Left cardiac atrium (tissue), 4 donors: ENCODE results near the gene ZNF609. TPM values are rescaled to one million over a fixed set of nuclear protein-coding genes. Genes with fewer than 3 reads are reported as not detected.

ENCODE experiments used
- ATAC-seq, 2 donors: fragments of 200-7000 bp; cut with Tn5 transposase; one replicate each; pipeline ENCODE4 v1.9.1; 2020; ENCODE audit warnings: mild to moderate bottlenecking in 2 of 2, moderate library complexity in 2 of 2
- DNase-seq: peaks from one replicate; pipeline ENCODE4 v3.0.0-alpha.2; 2020
- intact Hi-C, 2 donors: fragments of 100-400 bp; cut with DNase I; formaldehyde crosslinking; loops; one replicate each; pipeline versions ENCODE4 v1.14.1 to v1.15.1; 2022 to 2023
- total RNA-seq, 2 donors: library from RNA; stranded (reverse); fragmentation: NEBNext Ultra II Directional; extraction: Animal tissue kit (Norgen Biotek cat#: 25700); gene quantifications; one replicate each; pipeline ENCODE4 v1.2.1, GENCODE V29; 2021
- donor health status: DM: no; HTN: yes; CAD: no.
- donor health status: DM: no; HTN: yes; CAD: no; lungs with severe emphysema.
- donor health status: DM: yes; HTN: yes; CAD: no.
- donor health status: Dilated cardiomyopathy.

Gene ZNF609
- total RNA-seq, 2 donors from 2014 or later, result 17.5 to 18.1 TPM

DNA sequence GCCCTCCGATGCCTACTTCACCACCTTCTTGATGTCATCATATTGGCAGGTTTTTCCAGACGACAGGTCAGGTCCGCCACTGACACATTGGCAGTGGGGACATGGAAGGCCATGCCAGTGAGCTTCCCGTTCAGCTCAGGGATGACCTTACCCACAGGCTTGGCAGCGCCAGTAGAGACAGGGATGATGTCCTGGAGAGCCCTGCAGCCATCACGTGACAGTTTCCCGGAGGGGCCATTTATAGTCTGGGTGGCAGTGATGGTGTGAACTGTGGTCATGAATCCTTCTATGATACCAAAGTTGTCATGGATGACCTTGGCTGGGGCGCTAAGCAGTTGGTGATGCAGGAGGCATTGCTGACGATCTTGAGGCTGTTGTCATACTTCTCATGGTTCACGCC lies 68.5 kb downstream of the ZNF609 start:
- intact Hi-C loops, result no loop called here
- no peak for ATAC-seq
- DNase-seq, result no peak

GRCh38 chr15:64530472-64530871 lies 70.1 kb downstream of the ZNF609 start:
- no peak for ATAC-seq
- intact Hi-C loops, result no loop called here
- DNase-seq, result no peak

- DNase-seq (no peak), ATAC-seq (no peak)
- intact Hi-C loops, result no loop called here
Observed at GRCh38 chr15:64530918-64531317, 70.5 kb downstream of the ZNF609 start.

DNA sequence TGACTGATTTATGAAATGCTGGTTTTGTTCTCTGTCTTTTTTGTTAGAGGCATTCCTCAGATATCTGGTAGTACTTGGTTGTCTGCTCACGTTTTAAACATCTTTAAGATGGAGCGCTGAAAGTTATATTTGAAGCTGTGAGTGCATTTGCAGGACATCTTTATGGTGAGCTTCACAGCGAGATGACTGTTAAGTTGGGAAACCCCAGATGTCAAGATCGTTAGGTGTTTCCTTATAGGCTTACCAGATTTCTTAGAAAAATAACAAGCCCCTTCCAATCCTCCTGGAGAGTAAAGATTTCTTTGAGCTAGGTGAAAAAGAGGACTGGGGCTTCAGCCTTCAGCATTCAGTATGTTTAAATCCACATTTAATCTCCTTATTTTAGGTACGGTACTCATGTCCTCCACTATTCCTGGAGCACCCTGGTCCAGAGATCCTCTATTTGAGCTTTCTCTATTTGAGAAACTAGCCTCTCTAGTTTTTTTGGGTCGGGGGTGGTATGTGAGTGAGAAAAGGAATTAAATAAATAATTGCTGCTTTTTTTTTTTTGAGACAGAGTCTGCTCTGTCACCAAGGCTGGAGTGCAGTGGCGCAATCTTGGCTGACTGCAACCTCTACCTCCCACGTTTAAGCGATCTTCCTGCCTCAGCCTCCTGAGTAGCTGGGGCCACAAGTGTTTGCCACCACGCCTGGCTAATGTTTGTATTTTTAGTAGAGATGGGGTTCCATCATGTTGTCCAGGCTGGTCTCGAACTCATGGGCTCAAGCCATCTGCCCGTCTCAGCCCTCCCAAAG lies 72.3 kb downstream of the ZNF609 start:
- intact Hi-C loops, result no loop called here
- no peak for ATAC-seq
- no peak for DNase-seq

DNA sequence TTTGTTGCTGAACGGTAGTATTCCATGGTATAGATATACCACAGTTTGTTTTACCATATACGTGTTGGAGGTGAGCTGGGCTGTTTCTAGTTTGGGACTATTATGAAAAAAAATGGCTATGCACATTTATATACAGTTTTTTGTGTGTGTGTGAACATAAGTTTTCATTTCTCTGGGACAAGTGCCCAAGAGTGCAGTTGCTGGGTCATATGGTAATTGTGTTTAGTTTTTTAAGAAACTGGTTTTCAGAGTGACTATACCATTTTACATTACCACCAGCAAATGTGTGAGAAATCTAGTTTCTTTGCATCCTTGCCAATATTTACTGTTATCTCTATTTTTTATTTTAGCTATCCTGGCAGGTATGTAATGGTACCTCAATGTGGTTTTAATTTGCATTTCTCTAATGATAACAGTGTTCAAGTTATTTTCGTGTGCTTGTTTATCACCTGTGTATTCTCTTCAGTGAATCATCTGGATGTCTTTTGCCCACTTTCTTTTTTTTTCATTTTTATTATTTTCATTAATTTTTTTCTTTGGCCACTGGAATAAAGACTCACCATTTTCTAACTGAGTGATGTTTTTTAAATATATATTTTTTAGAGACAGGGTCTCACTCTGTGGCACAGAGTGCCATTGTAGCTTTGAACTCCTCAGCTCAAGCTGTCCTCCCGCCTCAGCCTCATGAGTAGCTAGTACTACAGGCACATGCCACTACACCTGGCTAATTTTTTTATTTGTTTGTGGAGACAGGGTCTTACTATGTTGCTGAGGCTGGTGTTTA lies 75.3 kb downstream of the ZNF609 start:
- DNase-seq (no peak), ATAC-seq (no peak)
- intact Hi-C loops, result no loop called here

GRCh38 chr15:64536244-64536836 lies 76.0 kb downstream of the ZNF609 start:
- ATAC-seq (peak in 1 of 2 donors; percentile 67), DNase-seq (no peak)
- intact Hi-C loops, result no loop called here

GRCh38 chr15:64542091-64542490 lies 81.7 kb downstream of the ZNF609 start:
- intact Hi-C loops, result no loop called here
- DNase-seq (no peak), ATAC-seq (no peak)

GRCh38 chr15:64544450-64544849 lies 84.1 kb downstream of the ZNF609 start:
- intact Hi-C loops, result no loop called here
- DNase-seq (no peak), ATAC-seq (peak in 1 of 2 donors; percentile 66)

GRCh38 chr15:64547275-64547674 lies 86.9 kb downstream of the ZNF609 start:
- no peak for DNase-seq
- intact Hi-C loops, result no loop called here
- ATAC-seq, result no peak

- DNase-seq (no peak), ATAC-seq (no peak)
- intact Hi-C loops, result no loop called here
Observed at GRCh38 chr15:64548235-64548634, 87.9 kb downstream of the ZNF609 start.

DNA sequence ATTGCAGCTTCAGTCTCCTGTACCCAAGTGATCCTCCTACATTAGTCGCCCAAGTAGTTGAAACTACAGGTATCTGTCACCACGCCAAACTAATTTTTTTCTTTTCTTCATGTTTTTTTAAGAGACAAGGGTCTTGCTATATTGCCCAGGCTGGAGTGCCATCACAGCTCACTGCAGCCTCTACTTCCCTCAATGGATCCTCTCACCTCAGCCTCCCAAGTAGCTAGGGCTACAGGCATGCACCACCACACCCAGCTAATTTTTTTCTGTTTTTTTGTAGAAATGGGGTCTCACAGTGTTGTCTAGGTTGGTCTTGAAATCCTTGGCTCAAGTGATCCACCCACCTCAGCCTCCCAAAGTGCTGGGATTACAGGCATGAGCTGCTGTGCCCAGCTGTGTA lies 89.5 kb downstream of the ZNF609 start:
- DNase-seq (no peak), ATAC-seq (no peak)
- intact Hi-C loops, result no loop called here

DNA sequence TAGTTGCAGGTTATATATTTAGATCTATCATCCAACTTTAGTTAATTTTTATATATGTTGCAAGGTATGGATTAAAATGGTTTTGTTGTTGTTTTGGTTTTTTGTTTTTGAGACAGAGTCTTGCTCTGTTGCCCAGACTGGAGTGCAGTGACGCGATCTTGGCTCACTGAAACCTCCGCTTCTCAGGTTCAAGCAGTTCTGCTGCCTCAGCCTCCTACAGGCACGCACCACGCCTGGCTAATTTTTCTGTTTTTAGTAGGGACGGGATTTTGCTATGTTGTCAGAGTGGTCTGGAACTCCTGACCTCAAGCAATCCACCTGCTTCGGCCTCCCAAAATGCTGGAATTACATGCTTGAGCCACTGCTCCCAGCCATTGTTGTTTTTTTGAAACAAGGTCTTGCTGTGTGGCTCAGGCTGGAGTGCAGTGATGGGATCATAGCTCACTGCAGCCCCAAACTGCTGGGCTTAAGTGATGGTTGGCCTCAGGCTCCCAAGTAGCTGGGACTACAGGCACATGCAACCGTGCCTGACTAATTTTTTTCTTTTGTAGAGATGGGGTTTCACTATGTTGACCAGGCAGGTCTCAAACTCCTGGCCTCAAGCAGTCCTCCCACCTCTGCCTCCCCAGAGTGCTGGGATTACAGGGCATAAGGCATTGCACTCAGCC lies 92.0 kb downstream of the ZNF609 start:
- intact Hi-C loops, result no loop called here
- ATAC-seq, result peak in 1 of 2 donors; percentile 23
- no peak for DNase-seq

DNA sequence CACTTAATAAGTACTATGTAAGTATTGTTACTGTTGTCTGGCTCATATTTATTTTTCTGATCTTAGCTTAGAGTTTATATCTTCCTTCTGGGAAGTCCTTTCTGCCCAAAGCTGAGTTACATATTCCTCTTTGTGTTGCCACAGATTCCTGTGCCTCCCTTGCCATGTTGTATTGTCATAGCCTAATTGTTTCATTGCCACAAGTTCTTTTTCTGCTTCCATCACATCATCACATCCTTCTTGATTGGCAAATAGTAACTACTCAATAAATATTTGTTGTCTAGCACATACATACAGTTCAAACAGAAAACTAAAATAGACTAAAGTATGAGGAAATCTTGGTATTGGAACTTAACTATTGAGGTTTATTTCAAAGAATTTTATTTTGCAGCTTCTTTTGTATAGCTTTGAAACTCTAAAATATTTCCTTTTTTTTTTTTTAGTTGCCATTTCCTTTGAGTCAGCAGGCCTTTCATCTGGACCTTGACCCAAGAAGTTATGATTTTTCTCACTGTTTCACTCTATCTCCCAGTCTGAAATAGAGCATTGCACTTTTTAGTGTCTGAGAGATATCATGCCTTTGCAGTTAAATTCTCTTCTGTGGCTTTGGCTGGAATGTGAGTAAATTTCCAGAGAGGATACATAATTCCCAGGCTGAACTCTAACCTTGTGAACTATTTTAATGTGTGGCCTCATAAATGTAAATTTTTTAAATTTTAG lies 98.2 kb downstream of the ZNF609 start:
- DNase-seq (no peak), ATAC-seq (no peak)
- intact Hi-C loops, result no loop called here

GRCh38 chr15:64559243-64559642 lies 98.9 kb downstream of the ZNF609 start:
- intact Hi-C loops, result no loop called here
- DNase-seq (no peak), ATAC-seq (no peak)

DNA sequence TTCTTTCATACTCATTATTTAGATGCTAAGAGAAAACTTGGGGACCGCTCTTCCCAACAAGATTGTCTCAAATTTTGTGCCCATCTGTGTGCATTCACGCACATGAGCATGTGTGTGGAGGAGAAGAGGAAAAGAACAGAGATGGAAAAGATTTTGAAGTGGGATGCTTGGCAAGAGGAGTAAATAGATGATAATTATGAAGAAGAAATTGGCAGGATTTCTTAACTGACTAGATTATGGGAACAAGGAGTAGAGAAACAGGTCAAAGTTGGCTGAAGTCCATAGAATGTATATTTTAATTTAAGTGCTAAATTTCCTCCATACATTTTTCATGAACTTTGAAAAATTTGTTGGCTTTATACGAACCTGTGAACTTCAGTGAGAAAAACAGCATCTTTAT lies 100.1 kb downstream of the ZNF609 start:
- no peak for DNase-seq
- intact Hi-C loops, result no loop called here
- ATAC-seq, result no peak

- no peak for ATAC-seq
- intact Hi-C loops, result no loop called here
- no peak for DNase-seq
Observed at GRCh38 chr15:64560998-64561397, 100.6 kb downstream of the ZNF609 start.

DNA sequence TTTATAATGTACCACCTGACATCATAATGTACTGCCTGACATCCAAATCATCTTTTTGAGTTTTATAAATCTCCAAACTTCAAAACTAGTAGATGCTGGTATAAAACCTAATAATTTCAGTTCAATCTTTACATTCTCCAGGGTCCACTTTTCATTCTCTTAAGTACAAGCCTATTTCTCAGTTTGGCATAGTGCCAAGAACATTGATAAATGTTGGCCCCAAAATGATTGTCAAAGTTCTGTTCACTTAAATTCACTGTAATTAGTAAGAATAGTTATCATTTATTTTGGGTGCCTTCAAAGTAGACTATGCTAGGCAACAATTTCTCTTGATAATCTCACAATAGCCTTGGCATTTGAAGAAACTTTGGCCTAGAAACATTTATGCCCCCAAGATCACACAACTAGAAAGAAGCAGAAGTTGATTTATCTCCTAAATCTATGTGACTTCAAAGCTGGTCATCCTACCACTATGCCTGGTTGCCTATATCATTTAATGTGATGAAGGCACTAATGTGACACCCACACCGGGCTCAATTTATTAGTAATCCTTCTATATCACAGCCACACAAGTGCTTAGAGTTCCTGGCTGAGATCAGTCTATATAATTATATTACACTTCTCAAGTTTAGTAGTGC lies 101.7 kb downstream of the ZNF609 start:
- intact Hi-C loops, result no loop called here
- ATAC-seq (no peak), DNase-seq (no peak)

DNA sequence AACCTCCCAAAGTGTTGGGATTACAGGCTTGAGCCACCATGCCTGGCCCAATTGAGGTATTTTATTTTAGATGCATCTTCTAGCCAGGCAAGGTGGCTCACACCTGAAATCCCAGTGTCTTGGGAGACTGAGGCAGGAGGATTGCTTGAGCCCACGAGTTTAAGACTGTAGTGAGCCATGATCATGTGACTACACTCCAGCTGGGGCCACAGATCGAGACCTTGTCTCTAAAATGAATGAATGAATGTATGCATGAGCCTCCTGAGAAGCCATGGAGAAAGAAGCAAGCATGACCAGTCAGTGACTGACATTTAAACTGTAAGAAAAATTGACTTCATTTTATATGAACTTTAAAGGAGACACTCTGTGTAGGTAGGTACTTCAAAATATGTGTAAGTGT lies 105.7 kb downstream of the ZNF609 start:
- intact Hi-C loops, result no loop called here
- ATAC-seq (no peak), DNase-seq (no peak)
